Activated T-cell treated with anti-CD3 and anti-CD28 coated beads, Interleukin-2, amount 50 U/mL, for 4 hours (primary cell): ENCODE measurements around the gene XPO4. TPM values are rescaled to one million over a fixed set of nuclear protein-coding genes. Genes with fewer than 3 reads are reported as not detected.
"Not testable (repeated sequence)": the region's sequence is repeated elsewhere in the genome, so short reads cannot be mapped to it uniquely, and the experiment has no call there.

Experiments
- ATAC-seq, 2 donors: fragments of 200-7000 bp; cut with Tn5 transposase; one replicate each; pipeline ENCODE4 v1.10.0; 2021
- DNase-seq: peaks from one replicate; pipeline ENCODE4 v3.0.0-alpha.2; 2020
- H3K27me3 Mint-ChIP-seq: one replicate; pipeline ENCODE4 v1.8.0; 2021; ENCODE audit warnings: low read depth, mixed read lengths
- H3K36me3 Mint-ChIP-seq: one replicate; pipeline ENCODE4 v1.8.0; 2022; ENCODE audit warnings: mixed read lengths; ENCODE audit not compliant: insufficient read depth
- H3K4me1 Mint-ChIP-seq: one replicate; pipeline ENCODE4 v1.8.0; 2021; ENCODE audit warnings: low read depth, mixed read lengths
- H3K4me3 Mint-ChIP-seq: one replicate; pipeline ENCODE4 v1.8.0; 2021; ENCODE audit warnings: mild to moderate bottlenecking, moderate library complexity, mixed read lengths
- H3K9me3 Mint-ChIP-seq: one replicate; pipeline ENCODE4 v1.8.0; 2021; ENCODE audit warnings: mixed read lengths
- total RNA-seq, 3 donors: library from RNA; stranded (reverse); gene quantifications; one replicate each; pipeline ENCODE4 v1.2.1, GENCODE V29; 2021

The XPO4 gene
- total RNA-seq, 3 donors from 2014 or later: 31.6 to 38.5 (median 38.1) TPM

GRCh38 chr13:20911037-20911436, 8.5 kb upstream of the XPO4 start:
- H3K4me1 Mint-ChIP-seq: no peaks in the 10 kb centered on the region
- DNase-seq: no peak
- no peak overlapping the region for H3K4me3 Mint-ChIP-seq
- H3K9me3 Mint-ChIP-seq: peaks cover 3% of the 10 kb centered on the region
- peaks cover 4% of the 10 kb centered on the region for H3K27me3 Mint-ChIP-seq
- ATAC-seq: no peak
- no peaks in the 10 kb centered on the region for H3K36me3 Mint-ChIP-seq

GRCh38 chr13:20908714-20909497, 6.4 kb upstream of the XPO4 start:
- no peak for DNase-seq
- Mint-ChIP-seq H3K27me3 (peaks cover 4% of the 10 kb centered on the region), H3K36me3 (no peaks in the 10 kb centered on the region), H3K4me3 (no peak overlapping the region), H3K4me1 (no peaks in the 10 kb centered on the region), H3K9me3 (peaks cover 3% of the 10 kb centered on the region)
- ATAC-seq: no peak

GRCh38 chr13:20904908-20905307, 2.4 kb upstream of the XPO4 start:
- Mint-ChIP-seq H3K36me3 (peaks cover 7% of the 10 kb centered on the region), H3K27me3 (peaks cover 4% of the 10 kb centered on the region), H3K4me3 (no peak overlapping the region), H3K9me3 (no peaks in the 10 kb centered on the region), H3K4me1 (peaks cover 18% of the 10 kb centered on the region)
- ATAC-seq (no peak), DNase-seq (no peak)

- DNase-seq (no peak), ATAC-seq (no peak)
- Mint-ChIP-seq H3K27me3 (peaks cover 4% of the 10 kb centered on the region), H3K4me1 (peaks cover 31% of the 10 kb centered on the region), H3K4me3 (peak overlapping the region; percentile 93), H3K9me3 (no peaks in the 10 kb centered on the region), H3K36me3 (peaks cover 18% of the 10 kb centered on the region)
These were observed 574 bp upstream of the XPO4 start for GRCh38 chr13:20903164-20903475.

GRCh38 chr13:20901668-20902437, 693 bp downstream of the XPO4 start:
- no peaks in the 10 kb centered on the region for H3K27me3 Mint-ChIP-seq
- peak; percentile 41 to 42 for ATAC-seq
- H3K4me3 Mint-ChIP-seq: peak overlapping the region; percentile 97
- H3K4me1 Mint-ChIP-seq: peaks cover 35% of the 10 kb centered on the region
- peak; percentile 12 for DNase-seq
- H3K36me3 Mint-ChIP-seq: peaks cover 20% of the 10 kb centered on the region
- no peaks in the 10 kb centered on the region for H3K9me3 Mint-ChIP-seq

GRCh38 chr13:20894245-20894644, 8.3 kb downstream of the XPO4 start:
- Mint-ChIP-seq H3K9me3 (no peaks in the 10 kb centered on the region), H3K4me3 (no peak overlapping the region), H3K27me3 (no peaks in the 10 kb centered on the region), H3K36me3 (peaks cover 13% of the 10 kb centered on the region), H3K4me1 (peaks cover 35% of the 10 kb centered on the region)
- DNase-seq (no peak), ATAC-seq (no peak)

GRCh38 chr13:20891768-20892167, 10.8 kb downstream of the XPO4 start:
- ATAC-seq (no peak), DNase-seq (no peak)
- no peaks in the 10 kb centered on the region for H3K9me3 Mint-ChIP-seq
- H3K36me3 Mint-ChIP-seq: peaks cover 4% of the 10 kb centered on the region
- H3K4me1 Mint-ChIP-seq: peaks cover 27% of the 10 kb centered on the region
- no peaks in the 10 kb centered on the region for H3K27me3 Mint-ChIP-seq
- no peak overlapping the region for H3K4me3 Mint-ChIP-seq

- H3K4me1 Mint-ChIP-seq: peaks cover 22% of the 10 kb centered on the region
- no peak for ATAC-seq
- DNase-seq: no peak
- peaks cover 5% of the 10 kb centered on the region for H3K36me3 Mint-ChIP-seq
- H3K9me3 Mint-ChIP-seq: no peaks in the 10 kb centered on the region
- H3K4me3 Mint-ChIP-seq: no peak overlapping the region
- H3K27me3 Mint-ChIP-seq: no peaks in the 10 kb centered on the region
These were observed 11.5 kb downstream of the XPO4 start for GRCh38 chr13:20891034-20891433.

GRCh38 chr13:20890540-20890939, 12.0 kb downstream of the XPO4 start:
- H3K9me3 Mint-ChIP-seq, H3K4me3 Mint-ChIP-seq, H3K36me3 Mint-ChIP-seq: not testable (repeated sequence)

GRCh38 chr13:20882206-20882605, 20.3 kb downstream of the XPO4 start:
- no peak for ATAC-seq
- Mint-ChIP-seq H3K36me3 (peaks cover 22% of the 10 kb centered on the region), H3K9me3 (peaks cover 3% of the 10 kb centered on the region), H3K4me3 (no peak overlapping the region), H3K4me1 (peaks cover 29% of the 10 kb centered on the region), H3K27me3 (no peaks in the 10 kb centered on the region)
- DNase-seq: no peak

More at GRCh38 chr13:20890540-20890939, 12.0 kb downstream of the XPO4 start:
- H3K27me3 Mint-ChIP-seq, DNase-seq, ATAC-seq: not testable (repeated sequence)
- H3K4me1 Mint-ChIP-seq: peaks cover 25% of the 10 kb centered on the region

GRCh38 chr13:20877902-20878301, 24.6 kb downstream of the XPO4 start:
- Mint-ChIP-seq H3K4me3 (no peak overlapping the region), H3K4me1 (peaks cover 34% of the 10 kb centered on the region), H3K27me3 (no peaks in the 10 kb centered on the region), H3K36me3 (peaks cover 21% of the 10 kb centered on the region), H3K9me3 (peaks cover 6% of the 10 kb centered on the region)
- ATAC-seq (no peak), DNase-seq (no peak)

GRCh38 chr13:20876802-20877201, 25.7 kb downstream of the XPO4 start:
- H3K4me1 Mint-ChIP-seq: peaks cover 35% of the 10 kb centered on the region
- H3K9me3 Mint-ChIP-seq, H3K4me3 Mint-ChIP-seq, ATAC-seq, DNase-seq, H3K27me3 Mint-ChIP-seq: not testable (repeated sequence)
- peaks cover 20% of the 10 kb centered on the region for H3K36me3 Mint-ChIP-seq

- not testable (repeated sequence) for ATAC-seq, H3K27me3 Mint-ChIP-seq, H3K4me3 Mint-ChIP-seq, DNase-seq, H3K9me3 Mint-ChIP-seq
- H3K36me3 Mint-ChIP-seq: peaks cover 17% of the 10 kb centered on the region
- peaks cover 37% of the 10 kb centered on the region for H3K4me1 Mint-ChIP-seq
These were observed 28.1 kb downstream of the XPO4 start for GRCh38 chr13:20874439-20874838.

- Mint-ChIP-seq H3K4me3 (no peak overlapping the region), H3K27me3 (no peaks in the 10 kb centered on the region), H3K36me3 (peaks cover 13% of the 10 kb centered on the region), H3K9me3 (peaks cover 6% of the 10 kb centered on the region), H3K4me1 (peaks cover 31% of the 10 kb centered on the region)
- ATAC-seq: no peak
- DNase-seq: no peak
These were observed 29.2 kb downstream of the XPO4 start for GRCh38 chr13:20873348-20873747.

GRCh38 chr13:20870829-20871228, 31.7 kb downstream of the XPO4 start:
- Mint-ChIP-seq H3K9me3 (no peaks in the 10 kb centered on the region), H3K4me3 (no peak overlapping the region), H3K36me3 (peaks cover 15% of the 10 kb centered on the region), H3K27me3 (no peaks in the 10 kb centered on the region), H3K4me1 (peaks cover 28% of the 10 kb centered on the region)
- no peak for ATAC-seq
- no peak for DNase-seq
